ENCODE data around the gene UBE2G1.
"Not testable (repeated sequence)": the region's sequence is repeated elsewhere in the genome, so short reads cannot be mapped to it uniquely, and the experiment has no call there.

UBE2G1 gene

GRCh38 chr17:4375039-4375748, 8.7 kb upstream of the UBE2G1 start:
- TF ChIP-seq, protein P1, sequence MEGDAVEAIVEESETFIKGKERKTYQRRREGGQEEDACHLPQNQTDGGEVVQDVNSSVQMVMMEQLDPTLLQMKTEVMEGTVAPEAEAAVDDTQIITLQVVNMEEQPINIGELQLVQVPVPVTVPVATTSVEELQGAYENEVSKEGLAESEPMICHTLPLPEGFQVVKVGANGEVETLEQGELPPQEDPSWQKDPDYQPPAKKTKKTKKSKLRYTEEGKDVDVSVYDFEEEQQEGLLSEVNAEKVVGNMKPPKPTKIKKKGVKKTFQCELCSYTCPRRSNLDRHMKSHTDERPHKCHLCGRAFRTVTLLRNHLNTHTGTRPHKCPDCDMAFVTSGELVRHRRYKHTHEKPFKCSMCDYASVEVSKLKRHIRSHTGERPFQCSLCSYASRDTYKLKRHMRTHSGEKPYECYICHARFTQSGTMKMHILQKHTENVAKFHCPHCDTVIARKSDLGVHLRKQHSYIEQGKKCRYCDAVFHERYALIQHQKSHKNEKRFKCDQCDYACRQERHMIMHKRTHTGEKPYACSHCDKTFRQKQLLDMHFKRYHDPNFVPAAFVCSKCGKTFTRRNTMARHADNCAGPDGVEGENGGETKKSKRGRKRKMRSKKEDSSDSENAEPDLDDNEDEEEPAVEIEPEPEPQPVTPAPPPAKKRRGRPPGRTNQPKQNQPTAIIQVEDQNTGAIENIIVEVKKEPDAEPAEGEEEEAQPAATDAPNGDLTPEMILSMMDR (IDR thresholded peaks at IDR 0.05; ENCODE audit: low read depth, low read length, missing control alignments): no peak
- H3K4me3 ChIP-seq (ENCODE audit: low read depth, low read length): no peak overlapping the region
- in situ Hi-C loops (cut with HindIII; ENCODE audit: low sequenced_read_pairs): no loop called here
- DNase-seq (ENCODE audit: low read depth): no peak

DNA sequence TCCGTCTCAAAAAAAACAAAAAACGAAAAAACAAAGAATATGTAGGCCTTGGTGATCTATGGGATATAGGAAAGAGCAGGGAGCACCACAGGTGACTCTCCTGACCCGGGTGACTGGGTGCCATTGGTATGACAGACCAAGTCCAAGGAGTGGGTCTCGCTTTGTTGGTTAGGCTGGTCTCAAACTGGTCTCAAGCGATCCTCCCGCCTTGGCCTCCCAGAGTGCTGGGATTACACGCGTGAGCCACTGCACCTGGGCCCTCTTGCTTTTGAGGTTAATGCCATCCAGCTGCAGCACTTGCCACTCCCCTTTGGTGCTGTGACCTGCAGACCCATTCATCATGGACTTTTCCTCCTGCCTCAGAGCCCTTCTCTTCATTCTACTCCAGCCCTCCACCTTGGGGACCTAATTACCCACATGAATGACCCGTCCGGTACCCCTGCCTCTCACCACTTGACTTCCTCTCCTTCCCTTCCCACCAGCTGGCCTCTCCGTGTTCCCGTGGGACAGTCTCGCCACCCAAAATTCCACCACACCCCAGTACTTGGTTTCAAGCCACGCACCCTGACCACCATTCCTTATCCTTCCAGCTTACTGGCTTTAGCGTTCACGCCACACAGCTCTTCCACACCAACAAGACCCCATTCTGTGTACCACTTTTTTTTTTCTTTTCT, 3.2 kb upstream of the UBE2G1 start:
- no peak overlapping the region for H3K4me3 ChIP-seq (ENCODE audit: low read depth, low read length)
- in situ Hi-C loops (cut with HindIII; ENCODE audit: low sequenced_read_pairs): no loop called here
- no peak for DNase-seq (ENCODE audit: low read depth)
- TF ChIP-seq, protein P1 (IDR thresholded peaks at IDR 0.05; ENCODE audit: low read depth, low read length, missing control alignments): no peak

DNA sequence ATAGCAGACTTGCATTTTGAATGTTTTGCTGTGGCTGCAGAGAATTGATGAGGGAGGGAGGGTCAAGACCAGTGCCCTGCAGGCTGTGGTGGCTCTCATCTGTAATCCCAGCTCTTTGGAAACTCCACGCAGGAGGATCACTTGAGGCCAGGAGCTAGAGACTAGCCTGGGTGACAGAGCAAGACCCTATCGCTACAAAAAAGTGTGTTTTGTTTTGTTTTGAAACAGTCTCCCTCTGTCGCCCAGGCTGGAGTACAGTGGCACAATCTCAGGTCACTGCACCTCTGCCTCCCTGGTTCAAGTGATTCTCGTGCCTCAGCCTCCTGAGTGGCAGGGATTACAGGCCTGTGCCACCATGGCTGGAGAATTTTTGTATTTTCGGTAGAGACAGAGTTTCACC, 1.9 kb upstream of the UBE2G1 start:
- in situ Hi-C loops (cut with HindIII; ENCODE audit: low sequenced_read_pairs): no loop called here
- H3K4me3 ChIP-seq (ENCODE audit: low read depth, low read length): no peak overlapping the region
- no peak for DNase-seq (ENCODE audit: low read depth)
- TF ChIP-seq, protein P1 (IDR thresholded peaks at IDR 0.05; ENCODE audit: low read depth, low read length, missing control alignments): no peak

DNA sequence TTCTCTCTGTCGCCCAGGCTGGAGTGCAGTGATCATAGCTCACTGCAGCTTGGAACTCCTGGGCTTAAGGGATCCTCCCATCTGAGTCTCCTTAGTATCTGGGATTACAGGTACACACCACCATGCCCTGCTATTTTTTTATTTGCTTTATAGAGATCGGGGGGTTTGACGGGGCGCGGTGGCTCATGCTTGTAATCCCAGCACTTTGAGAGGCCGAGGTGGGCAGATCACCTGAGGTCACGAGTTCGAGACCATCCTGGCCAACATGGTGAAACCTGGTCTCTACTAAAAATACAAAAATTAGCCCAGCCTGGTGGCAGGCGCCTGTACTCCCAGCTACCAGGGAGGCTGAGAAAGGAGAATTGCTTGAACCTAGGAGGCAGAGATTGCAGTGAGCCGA, 702 bp upstream of the UBE2G1 start:
- H3K4me3 ChIP-seq (ENCODE audit: low read depth, low read length); in situ Hi-C loops (cut with HindIII; ENCODE audit: low sequenced_read_pairs); DNase-seq (ENCODE audit: low read depth): not testable (repeated sequence)

DNA sequence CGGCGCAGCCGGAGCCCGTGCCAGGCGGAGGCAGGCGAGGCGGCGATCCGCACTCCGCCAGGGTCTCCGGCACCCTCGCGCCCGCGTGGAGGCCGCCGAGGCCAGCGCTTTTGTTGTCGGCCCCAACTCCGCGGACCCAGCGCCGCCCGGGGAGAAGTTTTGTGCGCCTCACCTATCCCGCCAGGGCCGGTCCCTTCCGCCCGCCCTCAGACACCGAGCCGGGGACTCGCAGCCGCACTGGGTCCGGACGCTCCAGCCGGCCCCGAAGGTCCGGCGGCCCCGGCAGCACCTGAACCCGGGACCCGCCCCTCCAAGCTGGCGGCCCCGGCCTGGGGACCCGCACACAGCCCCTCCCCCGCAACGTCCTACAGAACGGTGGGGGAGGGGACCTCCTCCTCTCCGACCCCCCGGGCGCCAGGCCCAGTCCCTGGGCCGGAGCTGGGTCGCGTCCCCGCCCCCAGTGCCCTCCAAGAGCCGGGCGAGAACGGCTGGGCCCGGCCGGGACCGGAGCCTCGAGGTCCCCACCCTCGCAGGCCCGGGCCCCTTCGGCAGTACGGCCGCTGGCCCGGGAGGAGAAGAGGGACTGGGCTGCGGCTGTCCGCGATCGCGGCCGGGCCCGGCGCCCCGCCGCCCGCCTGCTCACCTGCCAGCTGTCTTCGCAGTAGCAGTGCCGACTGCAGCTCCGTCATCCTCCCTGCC, 698 bp downstream of the UBE2G1 start:
- DNase-seq (ENCODE audit: low read depth): no peak
- in situ Hi-C loops (cut with HindIII; ENCODE audit: low sequenced_read_pairs): no loop called here
- H3K4me3 ChIP-seq (ENCODE audit: low read depth, low read length): peak overlapping the region; percentile 90
- TF ChIP-seq, protein P1 (IDR thresholded peaks at IDR 0.05; ENCODE audit: low read depth, low read length, missing control alignments): no peak

DNA sequence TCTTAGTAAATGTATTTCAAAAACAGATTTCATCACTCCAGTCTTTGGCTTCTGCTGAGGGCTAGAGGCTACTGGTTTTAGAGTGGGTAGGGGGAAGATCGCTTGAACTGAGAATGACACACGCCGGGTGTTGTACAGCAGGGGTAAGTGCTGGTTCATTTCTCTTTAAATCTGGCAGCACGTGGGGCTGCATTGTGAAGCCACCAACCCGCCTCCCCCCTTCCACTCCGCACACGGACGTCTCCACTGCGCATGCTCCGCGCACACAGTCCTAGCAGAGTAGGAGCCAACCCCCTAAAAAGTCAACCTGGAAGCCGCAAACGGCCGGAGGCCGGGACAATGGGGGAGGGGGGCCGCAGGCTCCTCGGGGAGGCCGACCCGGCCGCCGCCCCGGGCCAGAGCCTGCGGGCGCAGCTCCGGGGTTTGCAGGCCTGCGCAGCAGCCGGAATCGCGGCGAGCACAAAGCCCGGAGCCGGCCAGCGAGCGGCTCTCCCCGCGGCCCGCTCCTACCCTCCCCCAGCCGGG, 1.3 kb downstream of the UBE2G1 start:
- in situ Hi-C loops (cut with HindIII; ENCODE audit: low sequenced_read_pairs): no loop called here
- DNase-seq (ENCODE audit: low read depth): peak; percentile 69
- H3K4me3 ChIP-seq (ENCODE audit: low read depth, low read length): peak overlapping the region; percentile 90
- TF ChIP-seq, protein P1 (IDR thresholded peaks at IDR 0.05; ENCODE audit: low read depth, low read length, missing control alignments): no peak

Data from astrocyte of the cerebellum (primary cell).